NK-92 (cell line): ENCODE measurements around the gene FNDC11.
"Not testable (repeated sequence)": the region's sequence is repeated elsewhere in the genome, so short reads cannot be mapped to it uniquely, and the experiment has no call there.

ENCODE experiments used
- DNase-seq: peaks from one replicate; lab custom pipeline; 2025; ENCODE audit not compliant: unreplicated experiment; lab: John Stamatoyannopoulos, UW

The FNDC11 gene

GRCh38 chr20:63596423-63596822 is 42.5 kb downstream of the FNDC11 start:
- no peak for DNase-seq

- DNase-seq, result no peak
Measured at GRCh38 chr20:63597651-63598478, 43.9 kb downstream of the FNDC11 start.

- no peak for DNase-seq
Measured at GRCh38 chr20:63598479-63599395, 44.8 kb downstream of the FNDC11 start.

- DNase-seq, result no peak
Measured at GRCh38 chr20:63599396-63600050, 45.6 kb downstream of the FNDC11 start.

- not testable (repeated sequence) for DNase-seq
Measured at GRCh38 chr20:63601679-63602078, 47.7 kb downstream of the FNDC11 start.

- no peak for DNase-seq
Measured at GRCh38 chr20:63602321-63602720, 48.4 kb downstream of the FNDC11 start.
